Activated CD4-positive, CD25-positive, alpha-beta regulatory T cell treated with anti-CD3 and anti-CD28 coated beads, Interleukin-2, amount 50 U/mL, for 24 hours (primary cell): ENCODE data around the gene WDR37.
"Not testable (repeated sequence)": the region's sequence is repeated elsewhere in the genome, so short reads cannot be mapped to it uniquely, and the experiment has no call there.

Experiments
- ATAC-seq, 2 donors: fragments of 150-1000 bp; cut with Tn5 transposase; one replicate each; pipeline ENCODE4 v1.10.0; 2021; ENCODE audit warnings: mild to moderate bottlenecking in 1 of 2, moderate library complexity in 1 of 2

Gene WDR37

GRCh38 chr10:1155791-1156615, 99.8 kb downstream of the WDR37 start:
- ATAC-seq: no peak

- no peak for ATAC-seq
Observed at GRCh38 chr10:1156616-1156886, 100.4 kb downstream of the WDR37 start.

GRCh38 chr10:1156921-1157614, 100.9 kb downstream of the WDR37 start:
- ATAC-seq: no peak

- ATAC-seq: no peak
Observed at GRCh38 chr10:1157615-1157933, 101.4 kb downstream of the WDR37 start.

- no peak for ATAC-seq
Observed at GRCh38 chr10:1158066-1158465, 101.9 kb downstream of the WDR37 start.

GRCh38 chr10:1158536-1158935, 102.4 kb downstream of the WDR37 start:
- not testable (repeated sequence) for ATAC-seq

GRCh38 chr10:1159131-1160061, 103.2 kb downstream of the WDR37 start:
- no peak for ATAC-seq

- ATAC-seq: no peak
Observed at GRCh38 chr10:1160561-1161314, 104.6 kb downstream of the WDR37 start.

- ATAC-seq: not testable (repeated sequence)
Observed at GRCh38 chr10:1161315-1161673, 105.1 kb downstream of the WDR37 start.

- ATAC-seq: no peak
Observed at GRCh38 chr10:1162481-1163203, 106.5 kb downstream of the WDR37 start.

- no peak for ATAC-seq
Observed at GRCh38 chr10:1163204-1163660, 107.0 kb downstream of the WDR37 start.

- ATAC-seq: no peak
Observed at GRCh38 chr10:1163831-1164230, 107.6 kb downstream of the WDR37 start.

- no peak for ATAC-seq
Observed at GRCh38 chr10:1166101-1166827, 110.1 kb downstream of the WDR37 start.

GRCh38 chr10:1166828-1167275, 110.7 kb downstream of the WDR37 start:
- ATAC-seq: no peak

- ATAC-seq: no peak
Observed at GRCh38 chr10:1168763-1169162, 112.6 kb downstream of the WDR37 start.

GRCh38 chr10:1169186-1169885, 113.2 kb downstream of the WDR37 start:
- ATAC-seq: no peak

- no peak for ATAC-seq
Observed at GRCh38 chr10:1169981-1170866, 114.0 kb downstream of the WDR37 start.

- no peak for ATAC-seq
Observed at GRCh38 chr10:1170867-1171180, 114.6 kb downstream of the WDR37 start.

GRCh38 chr10:1171182-1171581, 115.0 kb downstream of the WDR37 start:
- ATAC-seq: no peak

GRCh38 chr10:1171586-1171985, 115.4 kb downstream of the WDR37 start:
- no peak for ATAC-seq
